Kidney (tissue), 14 donors: ENCODE data around the gene NPPA. TPM values are rescaled to one million over a fixed set of nuclear protein-coding genes. Genes with fewer than 3 reads are reported as not detected.

Source experiments
- DNase-seq, 5 donors: peaks; one replicate each; pipeline ENCODE4 v3.0.0-alpha.2; 2013 to 2020
- FAIRE-seq: peaks from 2 replicates; lab custom pipeline; 2012; peaks lifted over from hg19 to GRCh38; lab: Jason Lieb, UNC
- H3K27ac ChIP-seq, 2 donors: one replicate each; pipeline ENCODE4 v1.7.0; 2013; ENCODE audit warnings: low read depth in 2 of 2, low read length in 2 of 2, inconsistent platforms in 1 of 2
- H3K27me3 ChIP-seq: one replicate; pipeline ENCODE4 v1.7.1; 2013; ENCODE audit warnings: low read length, inconsistent platforms; ENCODE audit not compliant: control insufficient read depth, insufficient read depth
- H3K36me3 ChIP-seq, 3 donors: one replicate each; pipeline versions ENCODE4 v1.7.0 to v1.7.1; 2013; ENCODE audit warnings: low read length in 3 of 3, control low read depth in 1 of 3, inconsistent platforms in 1 of 3; ENCODE audit not compliant: insufficient read depth in 3 of 3, control insufficient read depth in 2 of 3
- H3K4me1 ChIP-seq, 3 donors: one replicate each; pipeline versions ENCODE4 v1.7.0 to v1.7.1; 2013; ENCODE audit warnings: low read length in 3 of 3, inconsistent platforms in 1 of 3, low read depth in 1 of 3; ENCODE audit not compliant: control insufficient read depth in 2 of 3, insufficient read depth in 2 of 3
- H3K4me3 ChIP-seq, 3 donors: one replicate each; pipeline versions ENCODE4 v1.7.0 to v1.8.1; 2013; ENCODE audit warnings: low read length in 3 of 3, control low read depth in 1 of 3, inconsistent platforms in 1 of 3
- H3K9ac ChIP-seq, 3 donors: one replicate each; pipeline versions ENCODE4 v1.7.0 to v1.7.1; 2013; ENCODE audit warnings: low read length in 3 of 3, control low read depth in 1 of 3, inconsistent platforms in 1 of 3
- H3K9me3 ChIP-seq, 3 donors: one replicate each; pipeline versions ENCODE4 v1.7.0 to v1.7.1; 2013; ENCODE audit warnings: low read length in 3 of 3, control low read depth in 1 of 3, inconsistent platforms in 1 of 3; ENCODE audit not compliant: control insufficient read depth in 2 of 3, insufficient read depth in 1 of 3
- intact Hi-C: fragments of 100-400 bp; cut with DNase I; formaldehyde crosslinking; loops from one replicate; pipeline ENCODE4 v1.11.1; 2022
- polyA plus RNA-seq: library from polyadenylated mRNA; stranded (reverse); fragments of 350-450 nt; fragmentation: Illumina TruSeq; extraction: RNeasy Lipid Tissue Mini Kit (QIAGEN cat#74804); gene quantifications from one replicate; pipeline ENCODE4 v1.2.3, GENCODE V29; 2014; ENCODE audit warnings: low read depth, low replicate concordance; ENCODE audit not compliant: insufficient read depth
- total RNA-seq: library from RNA; stranded (reverse); fragmentation: NEBNext Ultra II Directional; extraction: Animal tissue kit (Norgen Biotek cat#: 25700); gene quantifications from one replicate; pipeline ENCODE4 v1.2.1, GENCODE V29; 2021
- TF ChIP-seq, protein P1 (sequence below): IDR thresholded peaks from 3 replicates; pipeline ENCODE4 v1.5.1; 2012; ENCODE audit warnings: mild to moderate bottlenecking, moderate library complexity, borderline replicate concordance; ENCODE audit not compliant: insufficient read depth; ENCODE audit errors: extremely low read depth
- donor health status: control.
- donor health status: control.
- donor health status: control.
- donor health status: control.
- donor health status: control.
- donor health status: DM: yes; HTN: yes; CAD: no.
- donor health status: Normal renal cell carcinoma (clear cell type).

Gene NPPA
- total and polyA plus RNA-seq, 2 donors from 2014 or later, result 0.50 TPM; not detected in 1

DNA sequence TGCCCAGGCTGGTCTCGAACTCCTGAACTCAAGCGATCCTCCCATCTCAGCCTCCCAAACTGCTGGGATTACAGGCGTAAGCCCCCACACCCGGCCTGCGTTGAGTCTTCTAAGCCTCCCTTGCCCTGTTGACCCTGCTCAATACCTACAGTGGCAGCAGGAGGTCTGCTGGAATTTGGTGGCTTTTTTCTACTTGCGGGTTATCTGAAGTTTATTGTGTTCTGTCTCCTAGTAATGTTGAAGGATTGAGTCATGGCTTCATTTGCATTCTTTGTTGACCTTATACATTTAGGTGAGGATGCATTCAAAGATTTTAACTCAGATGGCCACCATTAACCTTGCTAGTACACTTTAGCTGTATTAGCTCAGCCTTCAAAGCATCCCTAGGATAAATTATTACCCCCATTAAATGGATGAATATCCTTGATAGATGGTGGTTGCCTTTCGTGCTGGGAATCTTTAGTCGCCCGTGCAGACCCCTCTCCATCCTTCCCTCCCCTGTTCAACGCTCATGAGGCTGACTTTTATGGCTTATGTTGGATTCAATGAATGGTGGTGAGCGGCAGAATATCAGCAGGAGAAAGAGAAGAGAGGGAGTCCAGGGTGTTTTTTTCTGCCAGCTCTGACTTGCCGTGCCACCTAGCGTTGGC is 20.9 kb upstream of the NPPA start:
- H3K27me3 ChIP-seq, result no peaks in the 10 kb centered on the region
- H3K4me1 ChIP-seq, result no peaks in the 10 kb centered on the region
- peak in 3 of 5 donors; percentile 39 to 67 (median 66) for DNase-seq
- no peaks in the 10 kb centered on the region for H3K9me3 ChIP-seq
- H3K27ac ChIP-seq, result no peak overlapping the region
- no peak for FAIRE-seq
- TF ChIP-seq, protein P1, sequence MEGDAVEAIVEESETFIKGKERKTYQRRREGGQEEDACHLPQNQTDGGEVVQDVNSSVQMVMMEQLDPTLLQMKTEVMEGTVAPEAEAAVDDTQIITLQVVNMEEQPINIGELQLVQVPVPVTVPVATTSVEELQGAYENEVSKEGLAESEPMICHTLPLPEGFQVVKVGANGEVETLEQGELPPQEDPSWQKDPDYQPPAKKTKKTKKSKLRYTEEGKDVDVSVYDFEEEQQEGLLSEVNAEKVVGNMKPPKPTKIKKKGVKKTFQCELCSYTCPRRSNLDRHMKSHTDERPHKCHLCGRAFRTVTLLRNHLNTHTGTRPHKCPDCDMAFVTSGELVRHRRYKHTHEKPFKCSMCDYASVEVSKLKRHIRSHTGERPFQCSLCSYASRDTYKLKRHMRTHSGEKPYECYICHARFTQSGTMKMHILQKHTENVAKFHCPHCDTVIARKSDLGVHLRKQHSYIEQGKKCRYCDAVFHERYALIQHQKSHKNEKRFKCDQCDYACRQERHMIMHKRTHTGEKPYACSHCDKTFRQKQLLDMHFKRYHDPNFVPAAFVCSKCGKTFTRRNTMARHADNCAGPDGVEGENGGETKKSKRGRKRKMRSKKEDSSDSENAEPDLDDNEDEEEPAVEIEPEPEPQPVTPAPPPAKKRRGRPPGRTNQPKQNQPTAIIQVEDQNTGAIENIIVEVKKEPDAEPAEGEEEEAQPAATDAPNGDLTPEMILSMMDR, result no peak
- no peak overlapping the region for H3K4me3 ChIP-seq
- no peaks in the 10 kb centered on the region for H3K36me3 ChIP-seq
- no peak overlapping the region for H3K9ac ChIP-seq
- intact Hi-C loops, result no loop called here

DNA sequence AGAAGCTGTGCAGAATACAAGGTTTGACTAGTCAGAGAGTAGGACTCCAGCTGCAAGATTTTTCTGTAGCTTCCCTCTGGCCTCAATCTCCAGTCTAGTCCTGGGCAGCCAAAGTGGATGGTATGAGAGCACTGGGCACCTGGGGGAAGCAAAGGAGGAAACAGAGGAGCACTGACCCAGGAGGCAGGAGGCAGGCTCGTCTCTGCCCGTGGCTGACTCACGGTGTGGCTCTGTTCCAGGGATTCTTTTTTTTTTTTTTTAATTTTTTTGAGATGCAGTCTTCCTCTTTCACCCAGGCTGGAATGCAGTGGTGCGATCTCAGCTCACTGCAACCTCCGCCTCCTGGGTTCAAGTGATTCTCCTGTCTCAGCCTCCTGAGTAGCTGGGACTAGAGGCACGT is 15.3 kb upstream of the NPPA start:
- intact Hi-C loops, result no loop called here
- Histone ChIP-seq H3K27ac (no peak overlapping the region), H3K4me3 (no peak overlapping the region), H3K4me1 (no peaks in the 10 kb centered on the region), H3K9me3 (no peaks in the 10 kb centered on the region), H3K9ac (no peak overlapping the region), H3K27me3 (peaks cover under 1% of the 10 kb centered on the region), H3K36me3 (no peaks in the 10 kb centered on the region)
- DNase-seq (no peak), FAIRE-seq (no peak)
- TF ChIP-seq, protein P1, result no peak

GRCh38 chr1:11860587-11860986 is 13.0 kb upstream of the NPPA start:
- no peak for FAIRE-seq
- no peak for DNase-seq
- Histone ChIP-seq H3K9ac (no peak overlapping the region), H3K9me3 (no peaks in the 10 kb centered on the region), H3K4me1 (no peaks in the 10 kb centered on the region), H3K36me3 (no peaks in the 10 kb centered on the region), H3K4me3 (no peak overlapping the region), H3K27me3 (peaks cover 4% of the 10 kb centered on the region), H3K27ac (no peak overlapping the region)
- intact Hi-C loops, result no loop called here
- TF ChIP-seq, protein P1, result no peak

GRCh38 chr1:11860083-11860482 is 12.5 kb upstream of the NPPA start:
- Histone ChIP-seq H3K4me1 (no peaks in the 10 kb centered on the region), H3K27ac (no peak overlapping the region), H3K27me3 (peaks cover 4% of the 10 kb centered on the region), H3K4me3 (no peak overlapping the region), H3K9ac (no peak overlapping the region), H3K9me3 (no peaks in the 10 kb centered on the region), H3K36me3 (no peaks in the 10 kb centered on the region)
- TF ChIP-seq, protein P1, result no peak
- intact Hi-C loops, result no loop called here
- DNase-seq (no peak), FAIRE-seq (no peak)
